ENCODE results near the gene TPSG1. TPM values are rescaled to one million over a fixed set of nuclear protein-coding genes. Genes with fewer than 3 reads are reported as not detected.
"Not testable (repeated sequence)": the region's sequence is repeated elsewhere in the genome, so short reads cannot be mapped to it uniquely, and the experiment has no call there.

Gene TPSG1
- total RNA-seq, 2 donors from 2014 or later = 32.6 to 34.3 TPM

DNA sequence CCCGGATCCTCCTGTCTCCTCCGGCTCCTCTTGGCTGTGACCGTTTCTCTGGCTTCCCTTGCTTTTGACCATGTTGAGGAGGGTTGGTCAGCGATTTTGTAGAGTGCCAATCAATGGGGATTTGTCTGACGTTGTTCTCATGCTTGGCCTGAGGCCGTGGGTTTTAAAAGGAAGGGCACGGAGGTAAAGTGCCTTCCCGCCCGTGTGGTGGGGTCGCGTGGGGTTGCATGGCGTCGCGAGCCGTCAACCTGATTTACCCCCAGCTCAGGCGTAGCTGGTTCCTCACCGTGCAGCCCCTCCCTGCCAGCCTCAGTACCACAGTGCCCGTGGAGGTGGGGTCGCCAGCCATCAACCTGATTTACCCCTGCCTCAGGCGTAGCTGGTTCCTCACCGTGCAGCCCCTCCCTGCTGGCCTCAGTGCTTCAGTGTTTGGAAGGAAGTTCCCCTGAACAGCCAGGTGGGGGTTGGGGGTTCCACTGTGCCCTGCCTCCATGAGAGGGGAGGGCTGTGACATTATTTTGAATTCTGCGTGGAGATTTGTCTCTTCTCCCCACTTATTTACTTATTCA is 20.5 kb upstream of the TPSG1 start:
- H3K4me1 ChIP-seq = no peaks in the 10 kb centered on the region
- DNase-seq = no peak
- no peaks in the 10 kb centered on the region for H3K27me3 ChIP-seq
- no peaks in the 10 kb centered on the region for H3K36me3 ChIP-seq
- no peaks in the 10 kb centered on the region for H3K9me3 ChIP-seq
- intact Hi-C loops (cut with DNase I) = no loop called here
- no peak for TF ChIP-seq CTCF (IDR thresholded peaks at IDR 0.05)
- no peak overlapping the region for H3K27ac ChIP-seq
- no peak overlapping the region for H3K9ac ChIP-seq (ENCODE audit: low read depth in 2 of 2, low read length in 2 of 2)
- H3K4me3 ChIP-seq = no peak overlapping the region

DNA sequence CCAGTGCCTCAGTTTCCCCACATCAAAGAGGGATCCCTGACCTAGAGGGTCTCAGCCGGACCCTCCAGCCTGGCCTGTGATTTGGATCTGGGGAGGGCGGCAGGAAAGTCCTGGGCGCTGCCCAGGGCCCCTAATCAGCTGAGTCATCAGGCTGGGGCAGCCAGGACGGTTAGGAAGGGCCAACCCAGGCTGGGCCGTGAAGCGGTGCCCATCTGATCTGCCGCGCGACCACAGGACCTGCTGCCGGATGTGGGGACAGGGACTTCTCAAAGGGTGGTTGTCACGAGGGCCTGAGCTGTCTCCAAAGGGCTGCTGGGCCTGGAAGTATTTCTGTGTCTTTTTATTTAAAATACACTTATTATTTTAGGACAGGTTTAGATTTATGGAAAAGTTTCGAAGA is 19.8 kb upstream of the TPSG1 start:
- Histone ChIP-seq H3K4me1 (no peaks in the 10 kb centered on the region), H3K9me3 (no peaks in the 10 kb centered on the region), H3K36me3 (no peaks in the 10 kb centered on the region), H3K27ac (no peak overlapping the region), H3K9ac (ENCODE audit: low read depth in 2 of 2, low read length in 2 of 2) (no peak overlapping the region), H3K27me3 (no peaks in the 10 kb centered on the region), H3K4me3 (no peak overlapping the region)
- intact Hi-C loops (cut with DNase I) = no loop called here
- TF ChIP-seq CTCF (IDR thresholded peaks at IDR 0.05) = no peak
- no peak for DNase-seq

GRCh38 chr16:1243907-1244850 is 19.1 kb upstream of the TPSG1 start:
- H3K9ac ChIP-seq (ENCODE audit: low read depth in 2 of 2, low read length in 2 of 2); H3K36me3 ChIP-seq; H3K27me3 ChIP-seq; H3K9me3 ChIP-seq; H3K27ac ChIP-seq; H3K4me3 ChIP-seq; DNase-seq; intact Hi-C loops (cut with DNase I); H3K4me1 ChIP-seq: not testable (repeated sequence)

DNA sequence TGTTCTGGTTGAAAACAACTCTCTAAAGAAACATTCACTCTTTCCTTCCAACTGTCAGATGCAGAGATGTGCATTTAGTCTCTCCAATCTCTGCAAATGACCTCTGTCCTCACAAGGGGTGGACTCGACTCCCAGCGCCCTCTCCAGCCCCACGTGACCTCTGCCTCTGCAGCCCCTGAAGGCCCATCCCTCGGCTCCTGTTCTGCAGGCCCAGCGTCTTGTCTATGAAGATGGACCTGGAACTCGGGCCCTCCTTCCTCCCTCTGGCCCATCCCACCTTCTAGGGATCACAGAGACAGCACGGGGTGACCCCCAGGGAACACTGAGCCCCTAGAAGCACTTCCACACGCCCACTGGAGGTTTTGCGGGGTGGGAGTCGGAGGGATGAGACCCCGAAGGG is 18.3 kb upstream of the TPSG1 start:
- H3K4me1 ChIP-seq; H3K27me3 ChIP-seq; H3K27ac ChIP-seq; H3K9me3 ChIP-seq; H3K9ac ChIP-seq (ENCODE audit: low read depth in 2 of 2, low read length in 2 of 2); H3K36me3 ChIP-seq; DNase-seq; H3K4me3 ChIP-seq; intact Hi-C loops (cut with DNase I): not testable (repeated sequence)

GRCh38 chr16:1241081-1241480 is 16.0 kb upstream of the TPSG1 start:
- not testable (repeated sequence) for H3K4me1 ChIP-seq, DNase-seq

GRCh38 chr16:1240436-1240835 is 15.4 kb upstream of the TPSG1 start, which contains the start of gene TPSAB1:
Gene TPSAB1, plus strand, starts transcription at chr16:1240705. Its CDS starts 234 bp downstream, at chr16:1240939.
- H3K36me3 ChIP-seq; intact Hi-C loops (cut with DNase I); H3K4me3 ChIP-seq; H3K27me3 ChIP-seq; H3K4me1 ChIP-seq; H3K27ac ChIP-seq; H3K9me3 ChIP-seq; H3K9ac ChIP-seq (ENCODE audit: low read depth in 2 of 2, low read length in 2 of 2); DNase-seq: not testable (repeated sequence)

More at GRCh38 chr16:1241081-1241480, 16.0 kb upstream of the TPSG1 start:
- H3K27me3 ChIP-seq; H3K36me3 ChIP-seq; H3K27ac ChIP-seq; intact Hi-C loops (cut with DNase I); H3K9me3 ChIP-seq; H3K9ac ChIP-seq (ENCODE audit: low read depth in 2 of 2, low read length in 2 of 2); H3K4me3 ChIP-seq: not testable (repeated sequence)

- DNase-seq; H3K4me3 ChIP-seq; intact Hi-C loops (cut with DNase I); H3K27ac ChIP-seq; H3K9ac ChIP-seq (ENCODE audit: low read depth in 2 of 2, low read length in 2 of 2); H3K27me3 ChIP-seq; H3K4me1 ChIP-seq; H3K36me3 ChIP-seq; H3K9me3 ChIP-seq: not testable (repeated sequence)
Observed at GRCh38 chr16:1239575-1239974, 14.5 kb upstream of the TPSG1 start.

- H3K36me3 ChIP-seq; H3K27me3 ChIP-seq; DNase-seq; H3K9ac ChIP-seq (ENCODE audit: low read depth in 2 of 2, low read length in 2 of 2); H3K27ac ChIP-seq; H3K9me3 ChIP-seq; H3K4me1 ChIP-seq; intact Hi-C loops (cut with DNase I); H3K4me3 ChIP-seq: not testable (repeated sequence)
Observed at GRCh38 chr16:1238909-1239308, 13.8 kb upstream of the TPSG1 start.

Data from colonic mucosa (tissue), 4 donors.